ENCODE measurements around the gene ANKRD55.

ANKRD55 gene

DNA sequence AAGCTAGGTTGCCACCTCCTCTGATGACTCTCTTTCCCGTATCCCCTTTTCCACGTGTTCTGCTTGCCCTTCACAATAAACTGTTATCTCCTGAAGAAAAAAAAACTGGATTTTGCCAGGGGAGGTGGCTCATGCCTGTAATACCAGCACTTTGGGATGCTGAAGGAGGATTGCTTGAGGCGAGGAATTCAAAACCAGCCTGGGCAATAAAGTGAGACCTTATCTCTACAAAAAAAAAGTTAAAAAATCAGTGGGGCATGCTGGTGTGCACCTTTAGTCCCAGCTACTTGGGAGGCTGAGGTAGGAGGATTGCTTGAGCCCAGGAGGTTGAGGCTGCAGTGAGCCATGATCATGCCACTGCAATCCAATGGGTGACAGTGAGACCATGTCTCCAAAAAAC is 156.6 kb downstream of the ANKRD55 start:
- TF ChIP-seq, protein P1, sequence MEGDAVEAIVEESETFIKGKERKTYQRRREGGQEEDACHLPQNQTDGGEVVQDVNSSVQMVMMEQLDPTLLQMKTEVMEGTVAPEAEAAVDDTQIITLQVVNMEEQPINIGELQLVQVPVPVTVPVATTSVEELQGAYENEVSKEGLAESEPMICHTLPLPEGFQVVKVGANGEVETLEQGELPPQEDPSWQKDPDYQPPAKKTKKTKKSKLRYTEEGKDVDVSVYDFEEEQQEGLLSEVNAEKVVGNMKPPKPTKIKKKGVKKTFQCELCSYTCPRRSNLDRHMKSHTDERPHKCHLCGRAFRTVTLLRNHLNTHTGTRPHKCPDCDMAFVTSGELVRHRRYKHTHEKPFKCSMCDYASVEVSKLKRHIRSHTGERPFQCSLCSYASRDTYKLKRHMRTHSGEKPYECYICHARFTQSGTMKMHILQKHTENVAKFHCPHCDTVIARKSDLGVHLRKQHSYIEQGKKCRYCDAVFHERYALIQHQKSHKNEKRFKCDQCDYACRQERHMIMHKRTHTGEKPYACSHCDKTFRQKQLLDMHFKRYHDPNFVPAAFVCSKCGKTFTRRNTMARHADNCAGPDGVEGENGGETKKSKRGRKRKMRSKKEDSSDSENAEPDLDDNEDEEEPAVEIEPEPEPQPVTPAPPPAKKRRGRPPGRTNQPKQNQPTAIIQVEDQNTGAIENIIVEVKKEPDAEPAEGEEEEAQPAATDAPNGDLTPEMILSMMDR (conservative IDR thresholded peaks at IDR 0.05; ENCODE audit: low read depth, low read length) = no peak
- H3K4me3 ChIP-seq (ENCODE audit: low read length) = no peak overlapping the region
- DNase-seq (ENCODE audit: low read depth) = no peak

DNA sequence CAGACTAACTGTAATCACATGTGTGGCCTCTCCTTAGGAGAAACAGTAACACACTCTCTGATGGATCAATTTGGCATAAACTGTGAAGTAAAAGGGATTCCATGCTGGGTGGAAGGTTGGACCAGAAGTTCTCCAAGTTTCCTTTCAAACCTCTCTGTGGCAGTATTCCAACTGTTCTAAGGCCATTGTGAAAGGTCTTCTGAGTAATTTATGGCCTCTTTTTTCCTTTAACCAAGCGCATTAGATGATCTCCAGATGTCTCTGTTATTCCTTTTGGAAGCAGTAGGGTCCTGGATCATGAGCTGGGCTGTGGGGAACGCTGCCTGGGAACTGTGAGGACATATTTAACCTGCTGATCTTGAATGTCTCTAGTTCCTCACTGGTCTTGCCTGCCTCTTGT is 157.8 kb downstream of the ANKRD55 start:
- TF ChIP-seq, protein P1 (conservative IDR thresholded peaks at IDR 0.05; ENCODE audit: low read depth, low read length) = no peak
- no peak overlapping the region for H3K4me3 ChIP-seq (ENCODE audit: low read length)
- no peak for DNase-seq (ENCODE audit: low read depth)

DNA sequence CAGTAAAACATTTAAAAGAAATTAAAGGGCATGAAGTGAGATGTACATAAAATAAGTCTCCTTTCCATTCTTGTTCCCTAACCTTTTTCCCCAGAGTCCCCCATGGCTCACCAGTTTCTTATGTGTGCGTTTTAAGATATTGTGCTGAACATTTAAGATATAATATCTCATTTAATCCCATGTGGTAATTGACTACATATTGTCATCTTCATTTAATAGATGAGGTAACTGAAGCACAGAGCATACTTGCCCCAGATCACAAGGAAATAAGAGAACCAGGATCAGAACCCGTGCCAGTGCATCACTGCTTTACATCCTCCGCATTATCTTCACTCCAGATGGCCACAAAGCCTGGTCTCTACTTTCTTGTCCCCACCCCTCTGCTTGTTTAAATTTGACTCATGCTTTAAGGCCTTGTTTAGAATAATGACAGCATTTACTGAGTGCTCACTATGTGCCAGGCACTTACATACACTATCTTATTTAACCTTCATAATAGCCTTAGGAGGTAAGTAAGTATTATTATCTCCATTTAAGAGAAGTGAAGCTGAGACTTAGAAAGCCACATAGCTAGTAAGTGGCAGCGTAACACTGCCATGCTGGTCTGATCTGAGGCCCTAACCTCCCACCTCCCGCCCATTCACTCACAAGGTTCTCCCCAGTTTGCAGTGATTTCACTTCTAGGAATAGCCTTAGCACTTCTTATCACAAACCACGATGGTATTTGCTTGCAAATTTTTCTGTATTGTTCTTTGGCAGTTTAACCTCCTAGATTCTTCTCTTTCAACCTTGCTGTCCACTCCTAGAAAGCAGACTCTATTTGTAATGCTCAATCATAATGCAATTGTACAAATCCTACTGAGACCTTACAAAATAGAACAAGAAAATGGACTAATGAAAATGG is 160.0 kb downstream of the ANKRD55 start:
- no peak overlapping the region for H3K4me3 ChIP-seq (ENCODE audit: low read length)
- TF ChIP-seq, protein P1 (conservative IDR thresholded peaks at IDR 0.05; ENCODE audit: low read depth, low read length) = no peak
- DNase-seq (ENCODE audit: low read depth) = no peak

DNA sequence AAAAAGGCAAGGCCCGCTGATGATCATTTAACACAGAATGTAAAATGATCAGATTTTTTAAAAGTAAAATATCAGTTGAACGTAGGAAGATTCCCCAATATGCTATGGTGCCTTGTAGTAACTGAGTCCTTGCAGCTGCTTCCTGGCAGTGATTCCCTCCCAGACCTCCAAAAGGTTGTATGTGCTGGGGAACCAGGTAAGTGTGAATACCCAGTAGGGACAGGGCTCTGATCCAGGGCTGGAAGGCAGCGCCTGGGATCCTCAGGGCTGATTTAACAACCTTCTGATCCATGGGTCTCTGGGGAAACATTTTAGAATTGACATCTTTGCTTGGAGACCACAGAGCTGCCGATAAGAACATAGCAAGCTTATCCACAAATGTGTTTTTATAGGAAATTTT is 161.7 kb downstream of the ANKRD55 start:
- H3K4me3 ChIP-seq (ENCODE audit: low read length) = no peak overlapping the region
- TF ChIP-seq, protein P1 (conservative IDR thresholded peaks at IDR 0.05; ENCODE audit: low read depth, low read length) = no peak
- DNase-seq (ENCODE audit: low read depth) = no peak

DNA sequence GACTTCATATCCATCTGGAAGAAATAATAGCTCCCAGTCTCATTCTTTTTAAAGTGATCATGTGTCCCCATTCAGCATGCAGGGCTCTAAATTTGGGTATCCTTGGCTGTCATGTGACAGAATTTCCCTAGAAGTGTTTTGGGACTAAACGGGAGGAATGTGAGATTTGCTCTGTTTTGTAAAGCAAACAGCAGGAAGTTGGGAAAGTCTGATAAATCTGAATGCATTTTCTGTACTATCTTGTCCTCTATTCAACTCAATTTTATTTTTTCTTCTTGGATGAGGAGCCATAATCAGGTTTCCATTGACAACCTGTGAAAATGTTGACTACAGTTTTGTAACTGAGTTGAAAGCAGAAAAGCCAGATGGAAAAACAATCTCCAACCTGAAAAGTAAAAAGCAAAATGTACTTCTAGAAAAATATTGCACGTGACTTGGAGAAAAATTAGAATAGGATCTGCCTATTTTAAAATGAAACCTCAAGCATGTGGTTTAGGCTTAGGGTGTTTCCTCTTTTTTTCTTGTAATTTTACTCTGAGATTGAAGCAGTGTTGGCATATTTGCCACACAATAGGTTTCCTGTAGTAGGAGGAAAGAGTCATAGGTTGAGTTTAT is 162.2 kb downstream of the ANKRD55 start:
- DNase-seq (ENCODE audit: low read depth) = no peak
- H3K4me3 ChIP-seq (ENCODE audit: low read length) = no peak overlapping the region
- TF ChIP-seq, protein P1 (conservative IDR thresholded peaks at IDR 0.05; ENCODE audit: low read depth, low read length) = no peak

DNA sequence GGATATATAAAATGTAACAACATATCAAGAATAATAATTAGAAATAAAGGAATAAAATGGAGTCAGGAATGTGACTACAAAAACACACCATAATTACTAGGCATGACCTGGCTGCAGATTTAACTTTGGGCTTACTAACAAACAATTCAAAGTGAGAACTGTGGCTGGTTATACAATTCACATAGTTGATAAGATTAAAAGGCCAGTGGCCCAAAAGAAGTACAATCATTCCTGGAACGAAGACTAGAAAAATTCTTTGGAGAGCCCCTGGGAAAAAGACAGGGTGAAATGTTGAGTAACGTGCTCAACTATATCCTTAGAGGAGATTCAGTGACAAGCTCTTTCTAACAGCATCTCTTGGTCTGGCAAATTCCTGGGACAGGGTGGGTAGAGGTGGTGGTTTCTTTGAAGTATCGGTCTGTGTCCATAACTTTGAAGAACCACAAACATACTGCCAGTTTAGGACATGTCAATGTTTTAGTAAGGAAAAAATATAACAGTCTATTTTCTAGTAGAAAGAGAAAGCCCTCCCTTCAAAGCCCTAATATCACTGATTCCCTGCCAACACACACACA is 163.4 kb downstream of the ANKRD55 start:
- TF ChIP-seq, protein P1 (conservative IDR thresholded peaks at IDR 0.05; ENCODE audit: low read depth, low read length) = no peak

More for the DNA sequence above, 163.4 kb downstream of the ANKRD55 start:
- H3K4me3 ChIP-seq (ENCODE audit: low read length) = no peak overlapping the region
- DNase-seq (ENCODE audit: low read depth) = peak; percentile 64
